GM18499 (cell line): ENCODE measurements around the gene SCG2.

Experiments
- ATAC-seq: cut with Tn5 transposase; IDR thresholded peaks from one replicate; pipeline ENCODE4 v1.9.1; 2021; ENCODE audit warnings: moderate number of reproducible peaks; ENCODE audit not compliant: insufficient read depth, unreplicated experiment

The SCG2 gene, protein sequence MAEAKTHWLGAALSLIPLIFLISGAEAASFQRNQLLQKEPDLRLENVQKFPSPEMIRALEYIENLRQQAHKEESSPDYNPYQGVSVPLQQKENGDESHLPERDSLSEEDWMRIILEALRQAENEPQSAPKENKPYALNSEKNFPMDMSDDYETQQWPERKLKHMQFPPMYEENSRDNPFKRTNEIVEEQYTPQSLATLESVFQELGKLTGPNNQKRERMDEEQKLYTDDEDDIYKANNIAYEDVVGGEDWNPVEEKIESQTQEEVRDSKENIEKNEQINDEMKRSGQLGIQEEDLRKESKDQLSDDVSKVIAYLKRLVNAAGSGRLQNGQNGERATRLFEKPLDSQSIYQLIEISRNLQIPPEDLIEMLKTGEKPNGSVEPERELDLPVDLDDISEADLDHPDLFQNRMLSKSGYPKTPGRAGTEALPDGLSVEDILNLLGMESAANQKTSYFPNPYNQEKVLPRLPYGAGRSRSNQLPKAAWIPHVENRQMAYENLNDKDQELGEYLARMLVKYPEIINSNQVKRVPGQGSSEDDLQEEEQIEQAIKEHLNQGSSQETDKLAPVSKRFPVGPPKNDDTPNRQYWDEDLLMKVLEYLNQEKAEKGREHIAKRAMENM

GRCh38 chr2:223601932-223602666 is at the start of gene SCG2:
SCG2 (minus strand) TSS chr2:223602361; CDS start chr2:223599282, 3,079 bp downstream.
- no peak for ATAC-seq

GRCh38 chr2:223649554-223650533 is 47.7 kb upstream of the SCG2 start:
- no peak for ATAC-seq

GRCh38 chr2:223648755-223649154 is 46.6 kb upstream of the SCG2 start:
- no peak for ATAC-seq

DNA sequence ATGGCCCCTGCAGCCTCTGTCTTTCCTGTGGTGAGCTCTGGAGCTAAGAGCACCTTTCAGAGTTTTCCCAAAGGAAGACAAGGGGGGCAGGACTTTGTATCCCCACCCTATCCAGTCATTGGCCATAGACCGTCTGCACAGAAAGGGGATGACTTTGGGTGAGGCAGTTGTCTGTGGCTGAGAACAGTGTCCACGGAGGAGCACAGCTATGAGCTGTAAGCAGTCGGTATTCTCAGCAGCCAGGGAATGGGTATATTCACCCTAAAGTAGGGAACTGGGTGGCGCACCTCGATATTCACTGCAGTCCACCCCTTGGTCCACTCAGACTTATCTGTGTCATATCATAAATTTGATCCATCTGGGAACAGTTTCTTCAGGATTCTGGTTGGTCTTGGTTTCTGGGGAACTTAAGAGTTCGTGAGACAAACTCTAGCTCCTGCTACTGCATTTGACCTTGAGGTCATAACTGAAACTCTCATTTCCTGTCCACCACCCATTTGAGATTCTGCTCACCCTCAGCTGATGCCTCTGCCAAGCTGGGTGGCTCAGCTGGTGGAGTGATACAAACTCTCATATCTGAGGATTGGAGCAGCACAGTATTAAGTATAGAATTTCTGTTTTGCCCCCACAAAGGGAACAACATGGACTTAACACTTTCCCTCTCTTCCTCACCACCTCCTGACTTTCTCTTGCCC is 45.2 kb upstream of the SCG2 start:
- ATAC-seq = peak; percentile 86

DNA sequence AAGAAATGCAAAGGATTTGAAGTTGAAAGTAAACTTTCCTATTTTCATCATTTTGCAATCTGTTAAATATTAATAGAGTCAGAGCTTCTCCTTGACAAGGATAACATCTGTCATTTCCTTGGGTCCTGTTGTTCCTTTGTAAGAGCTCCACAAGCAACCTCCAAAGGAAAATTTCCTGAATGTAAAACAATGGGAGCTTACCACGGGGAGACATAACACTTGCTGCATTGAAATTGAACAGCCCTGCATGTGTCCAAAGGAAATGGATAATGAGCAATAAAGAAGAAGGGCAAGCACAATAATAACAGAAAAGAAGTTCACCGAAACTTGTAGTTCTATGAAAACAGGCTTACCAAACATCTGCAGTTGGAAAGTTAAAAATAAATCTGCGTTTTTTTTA is 42.0 kb upstream of the SCG2 start:
- ATAC-seq = no peak

DNA sequence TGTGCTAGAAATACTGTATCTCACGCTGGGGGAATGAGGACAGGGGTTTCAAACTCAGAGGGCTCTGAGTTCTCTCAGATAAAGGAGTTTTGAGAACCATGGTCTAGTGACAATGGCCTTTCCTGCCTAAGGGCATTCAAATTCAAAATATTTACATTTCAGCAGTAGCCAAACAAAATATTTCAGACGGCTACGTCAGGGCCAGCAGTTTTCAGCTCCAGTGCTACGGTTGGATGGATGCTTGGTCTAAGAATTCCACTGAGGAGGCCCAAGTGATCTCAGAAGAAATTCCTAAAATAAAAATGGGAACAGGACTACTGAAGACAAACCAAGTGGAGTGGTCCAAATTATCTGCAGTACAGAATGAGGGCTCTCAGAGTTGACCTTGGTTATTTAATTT is 41.1 kb upstream of the SCG2 start:
- no peak for ATAC-seq

DNA sequence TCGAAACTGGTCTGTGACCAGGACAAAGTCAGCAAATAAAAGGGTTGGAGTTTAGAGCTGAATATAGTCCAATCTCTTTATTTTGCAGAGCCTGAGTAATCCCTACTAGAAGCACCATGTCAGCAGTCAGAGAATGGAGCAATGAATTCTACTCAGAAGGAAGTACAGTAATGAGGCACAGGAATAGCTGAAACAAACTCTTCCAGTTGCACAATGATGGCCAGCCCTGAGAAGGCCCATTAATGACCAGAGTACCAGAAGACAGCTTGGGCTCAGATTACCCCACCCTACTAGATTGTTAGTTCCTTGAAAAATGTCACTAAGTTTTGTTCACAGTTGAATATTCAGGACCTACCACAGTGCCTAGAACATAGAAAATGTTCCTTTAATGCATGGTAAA is 40.3 kb upstream of the SCG2 start:
- ATAC-seq = no peak

DNA sequence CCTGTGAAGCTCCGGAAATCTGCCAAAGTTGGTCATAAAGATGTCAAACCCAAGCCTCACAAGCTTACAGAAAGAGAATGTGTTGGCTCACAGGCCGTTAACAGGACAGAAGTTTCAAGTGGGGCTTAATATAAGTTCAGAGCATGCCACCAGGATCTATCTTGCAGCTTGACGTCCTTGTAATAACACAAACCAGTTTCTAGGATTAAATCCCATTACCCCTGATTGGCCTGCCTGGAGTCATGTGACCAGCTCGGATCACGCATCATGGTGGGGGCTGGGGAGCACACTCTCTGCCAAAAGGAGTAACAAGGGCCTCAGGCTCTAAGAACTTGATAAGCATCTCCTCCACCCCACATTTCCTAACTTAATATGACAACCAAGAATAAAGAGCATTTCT is 38.9 kb upstream of the SCG2 start:
- ATAC-seq = no peak

DNA sequence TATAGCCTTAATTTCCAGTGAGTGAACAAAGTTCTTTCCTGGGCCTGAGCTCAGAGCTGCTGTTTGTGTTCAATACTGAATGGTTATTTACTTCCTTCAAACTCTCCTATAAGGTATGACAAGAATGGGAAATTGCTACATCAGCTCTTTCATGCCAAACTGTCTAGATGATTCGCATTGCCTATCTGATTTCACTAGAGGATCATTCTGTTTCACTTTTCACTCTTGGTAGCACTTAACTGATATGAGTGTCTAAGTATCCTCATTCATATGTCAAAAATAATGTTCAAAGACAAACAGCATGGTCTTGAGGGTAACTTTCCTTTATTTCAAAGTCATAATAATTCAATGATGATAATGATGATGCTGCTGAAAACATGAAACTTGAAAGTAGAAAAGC is 32.9 kb upstream of the SCG2 start:
- ATAC-seq = no peak

DNA sequence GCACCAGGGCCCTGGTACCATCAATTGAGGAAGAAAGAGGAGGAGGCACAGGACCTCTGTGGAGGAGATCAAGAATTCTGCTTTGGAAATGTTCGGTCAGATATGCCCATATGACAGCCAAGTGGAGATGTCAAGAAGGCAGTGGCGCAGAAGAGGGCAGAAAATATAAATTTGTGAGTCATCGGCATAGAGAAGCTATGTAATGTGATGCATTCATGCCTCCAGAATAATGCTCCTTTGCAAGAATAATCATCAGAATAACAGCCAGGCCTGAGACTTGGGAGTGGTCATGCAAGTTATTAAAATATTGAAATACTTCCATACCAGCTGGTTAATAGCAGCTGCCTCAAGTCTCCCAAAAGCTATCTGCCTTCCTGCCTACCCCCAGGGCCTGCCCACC is 32.1 kb upstream of the SCG2 start:
- no peak for ATAC-seq

DNA sequence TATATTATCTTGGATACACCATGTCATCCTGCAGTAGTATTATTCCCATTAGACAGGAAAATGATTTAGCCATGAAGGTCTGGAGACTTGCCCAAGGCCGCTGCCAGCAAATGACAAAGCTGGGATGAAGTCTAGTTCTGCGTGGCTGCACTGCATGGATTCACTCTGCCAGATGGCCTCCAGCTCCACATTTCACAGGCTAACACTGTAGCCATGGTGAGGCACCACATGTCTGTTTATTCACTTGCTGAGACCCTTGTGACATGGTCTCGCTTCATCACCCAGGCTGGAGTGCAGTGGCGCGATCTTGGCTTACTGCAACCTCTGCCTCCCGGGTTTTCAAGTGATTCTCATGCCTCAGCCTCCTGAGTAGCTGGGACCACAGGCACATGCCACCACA is 31.5 kb upstream of the SCG2 start:
- no peak for ATAC-seq

DNA sequence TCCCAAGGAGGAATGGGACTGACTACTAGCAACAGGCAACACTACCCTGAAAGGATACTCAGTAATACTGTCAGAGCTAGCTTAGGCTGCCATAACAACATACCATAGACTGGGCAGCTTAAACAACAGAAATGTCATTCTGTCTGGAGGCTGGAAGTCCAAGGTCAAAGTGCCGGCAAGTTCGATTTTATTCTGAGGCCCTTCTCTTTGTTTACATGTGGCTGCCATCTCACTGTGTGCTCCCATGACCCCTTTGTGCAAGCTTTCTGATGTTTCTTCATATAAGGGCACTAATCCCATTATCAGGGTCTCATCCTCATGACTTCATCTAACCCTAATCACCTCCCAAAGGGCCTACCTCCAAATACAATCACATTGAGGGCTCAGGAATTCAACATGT is 30.7 kb upstream of the SCG2 start:
- no peak for ATAC-seq

GRCh38 chr2:223626716-223627115 is 24.6 kb upstream of the SCG2 start:
- ATAC-seq = no peak

GRCh38 chr2:223625652-223626051 is 23.5 kb upstream of the SCG2 start:
- ATAC-seq = no peak

DNA sequence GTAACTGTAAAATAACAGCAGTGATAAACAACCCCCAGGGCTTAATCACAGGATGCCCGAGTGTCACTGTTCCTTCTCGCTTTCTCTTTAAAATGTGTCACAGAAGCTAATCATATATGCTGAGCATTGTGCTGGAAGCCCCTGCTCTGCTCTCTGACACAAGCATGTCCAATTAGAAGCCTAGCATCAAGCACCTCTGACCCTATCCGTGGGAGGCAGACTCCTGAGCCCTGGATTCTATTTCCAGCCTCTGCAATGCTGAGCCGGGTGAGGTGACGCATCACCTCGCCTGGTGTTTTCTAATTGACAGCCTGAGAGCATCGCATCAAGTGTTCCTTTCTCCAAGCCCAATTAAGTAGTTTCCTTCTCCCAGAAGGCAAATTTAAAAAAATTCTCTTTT is 19.7 kb upstream of the SCG2 start:
- no peak for ATAC-seq

- no peak for ATAC-seq
These were observed 17.4 kb upstream of the SCG2 start for GRCh38 chr2:223619486-223620129.

- ATAC-seq = no peak
These were observed 16.2 kb upstream of the SCG2 start for GRCh38 chr2:223618172-223619035.

DNA sequence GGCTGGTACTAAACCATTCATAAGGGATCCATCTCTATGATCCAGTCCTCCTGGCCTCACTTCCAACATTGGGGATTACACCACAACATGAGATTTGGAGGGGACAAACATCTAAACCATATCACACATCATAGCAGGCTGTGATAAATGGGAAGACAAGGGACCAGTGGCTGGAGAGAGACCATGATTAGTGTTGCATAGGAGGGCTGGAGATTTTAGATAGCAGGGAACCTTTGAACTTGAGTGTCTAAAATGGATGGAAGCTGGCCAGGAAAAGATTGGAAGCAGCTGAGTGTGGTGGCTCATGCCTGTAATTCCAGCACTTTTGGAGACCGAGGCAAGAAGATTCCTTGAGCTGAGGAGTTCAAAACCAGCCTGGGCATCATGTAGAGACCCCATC is 12.4 kb upstream of the SCG2 start:
- no peak for ATAC-seq
